ENCODE measurements around the gene MACO1. TPM values are rescaled to one million over a fixed set of nuclear protein-coding genes. Genes with fewer than 3 reads are reported as not detected.
A peak's percentile ranks its signal among the peaks of the same experiment; 100 is the strongest.
"Not testable (repeated sequence)": the region's sequence is repeated elsewhere in the genome, so short reads cannot be mapped to it uniquely, and the experiment has no call there.

The MACO1 gene
- total and polyA plus RNA-seq, 2 of the 13 experiments (the other 11 are each of a cell fraction or from before 2014, with no cell fraction given), result 9.7 to 17.0 TPM

- WGBS (ENCODE audit: low lambda C conversion rate), result 56% methylated on average over 9 of the region's 10 CpGs
- FAIRE-seq; H4K20me1 ChIP-seq (ENCODE audit: insufficient read depth, low read length); BruUV-seq (replicated peaks); H2AFZ ChIP-seq (ENCODE audit: low read length); H3K9me3 ChIP-seq (ENCODE audit: low read length); POLR2A ChIA-PET; DNase-seq (ENCODE audit: low spot score); H3K79me2 ChIP-seq (ENCODE audit: insufficient read depth, low read length); H3K4me1 ChIP-seq (ENCODE audit: insufficient read depth, low read length); H3K27me3 ChIP-seq (ENCODE audit: control insufficient read depth in 1 of 2, insufficient read depth in 2 of 2, low read length in 2 of 2); ATAC-seq; H3K4me2 ChIP-seq (ENCODE audit: low read depth, low read length); CTCF ChIA-PET (ENCODE audit: low intra/inter-chr PET ratio, low total read pairs); H3K36me3 ChIP-seq (replicated peaks in 1 of 2; ENCODE audit: control insufficient read depth in 1 of 2, insufficient read depth in 2 of 2, low read length in 2 of 2); H3K27ac ChIP-seq (ENCODE audit: extremely low read length, insufficient read depth, low read length); H3K9ac ChIP-seq (ENCODE audit: insufficient read depth, low read depth, low read length); H3K4me3 ChIP-seq (replicated peaks in 1 of 3; ENCODE audit: insufficient read depth in 1 of 3, low read depth in 2 of 3, low read length in 3 of 3): not testable (repeated sequence)
- intact Hi-C loops (cut with micrococcal nuclease; ENCODE audit: unreplicated experiment) (loop anchor here (10.0 kb wide), 1 partner anchor 125 kb away; no protein-coding TSS in a partner anchor), in situ Hi-C loops (cut with HindIII; ENCODE audit: extremely low pct_ligation_motif_present, low pct_unique_long_range_greater_than_20kb) (loop anchor here (25.0 kb wide), 1 partner anchor 102 kb away; no protein-coding TSS in a partner anchor)
Measured at GRCh38 chr1:25409641-25410427, 20.9 kb upstream of the MACO1 start.

GRCh38 chr1:25412872-25413623 lies 17.6 kb upstream of the MACO1 start:
- H3K4me1 ChIP-seq (ENCODE audit: insufficient read depth, low read length); FAIRE-seq; CTCF ChIA-PET (ENCODE audit: low intra/inter-chr PET ratio, low total read pairs); DNase-seq (ENCODE audit: low spot score); H3K4me3 ChIP-seq (replicated peaks in 1 of 3; ENCODE audit: insufficient read depth in 1 of 3, low read depth in 2 of 3, low read length in 3 of 3); BruUV-seq (replicated peaks); POLR2A ChIA-PET; H3K9ac ChIP-seq (ENCODE audit: insufficient read depth, low read depth, low read length); H3K4me2 ChIP-seq (ENCODE audit: low read depth, low read length); H3K9me3 ChIP-seq (ENCODE audit: low read length); ATAC-seq; H4K20me1 ChIP-seq (ENCODE audit: insufficient read depth, low read length); H3K79me2 ChIP-seq (ENCODE audit: insufficient read depth, low read length); H3K27me3 ChIP-seq (ENCODE audit: control insufficient read depth in 1 of 2, insufficient read depth in 2 of 2, low read length in 2 of 2); H3K36me3 ChIP-seq (replicated peaks in 1 of 2; ENCODE audit: control insufficient read depth in 1 of 2, insufficient read depth in 2 of 2, low read length in 2 of 2); H2AFZ ChIP-seq (ENCODE audit: low read length); H3K27ac ChIP-seq (ENCODE audit: extremely low read length, insufficient read depth, low read length): not testable (repeated sequence)
- 69% methylated on average over 11 of the region's 14 CpGs for WGBS (ENCODE audit: low lambda C conversion rate)
- intact Hi-C loops (cut with micrococcal nuclease; ENCODE audit: unreplicated experiment), result loop anchor here (10.0 kb wide), 1 partner anchor 128 kb away; no protein-coding TSS in a partner anchor
- in situ Hi-C loops (cut with HindIII; ENCODE audit: extremely low pct_ligation_motif_present, low pct_unique_long_range_greater_than_20kb), result loop anchor here (25.0 kb wide), 1 partner anchor 99 kb away; no protein-coding TSS in a partner anchor

- FAIRE-seq; H3K27me3 ChIP-seq (ENCODE audit: control insufficient read depth in 1 of 2, insufficient read depth in 2 of 2, low read length in 2 of 2); CTCF ChIA-PET (ENCODE audit: low intra/inter-chr PET ratio, low total read pairs); H4K20me1 ChIP-seq (ENCODE audit: insufficient read depth, low read length); POLR2A ChIA-PET; BruUV-seq (replicated peaks); H3K4me2 ChIP-seq (ENCODE audit: low read depth, low read length); H2AFZ ChIP-seq (ENCODE audit: low read length); H3K9ac ChIP-seq (ENCODE audit: insufficient read depth, low read depth, low read length); H3K4me1 ChIP-seq (ENCODE audit: insufficient read depth, low read length); H3K9me3 ChIP-seq (ENCODE audit: low read length); DNase-seq (ENCODE audit: low spot score); H3K36me3 ChIP-seq (replicated peaks in 1 of 2; ENCODE audit: control insufficient read depth in 1 of 2, insufficient read depth in 2 of 2, low read length in 2 of 2); H3K4me3 ChIP-seq (replicated peaks in 1 of 3; ENCODE audit: insufficient read depth in 1 of 3, low read depth in 2 of 3, low read length in 3 of 3); H3K27ac ChIP-seq (ENCODE audit: extremely low read length, insufficient read depth, low read length); H3K79me2 ChIP-seq (ENCODE audit: insufficient read depth, low read length): not testable (repeated sequence)
- WGBS (ENCODE audit: low lambda C conversion rate), result 29% methylated on average over 1 of the region's 6 CpGs
- intact Hi-C loops (cut with micrococcal nuclease; ENCODE audit: unreplicated experiment), result loop anchor here (10.0 kb wide), 1 partner anchor 129 kb away; no protein-coding TSS in a partner anchor
- ATAC-seq, result peak; percentile 44; the same call in 2 of the 3 replicates
- in situ Hi-C loops (cut with HindIII; ENCODE audit: extremely low pct_ligation_motif_present, low pct_unique_long_range_greater_than_20kb), result loop anchor here (25.0 kb wide), 1 partner anchor 98 kb away; no protein-coding TSS in a partner anchor
Measured at GRCh38 chr1:25414157-25414556, 16.5 kb upstream of the MACO1 start.

Measured in HepG2 (cell line).